Activated T-cell treated with anti-CD3 and anti-CD28 coated beads, Interleukin-2, amount 50 U/mL, for 4 hours (primary cell): ENCODE results near the gene SLC8B1. TPM values are rescaled to one million over a fixed set of nuclear protein-coding genes. Genes with fewer than 3 reads are reported as not detected.
"Not testable (repeated sequence)": the region's sequence is repeated elsewhere in the genome, so short reads cannot be mapped to it uniquely, and the experiment has no call there.

Experiments
- ATAC-seq, 2 donors: fragments of 200-7000 bp; cut with Tn5 transposase; one replicate each; pipeline ENCODE4 v1.10.0; 2021
- DNase-seq: peaks from one replicate; pipeline ENCODE4 v3.0.0-alpha.2; 2020
- H3K27me3 Mint-ChIP-seq: one replicate; pipeline ENCODE4 v1.8.0; 2021; ENCODE audit warnings: low read depth, mixed read lengths
- H3K36me3 Mint-ChIP-seq: one replicate; pipeline ENCODE4 v1.8.0; 2022; ENCODE audit warnings: mixed read lengths; ENCODE audit not compliant: insufficient read depth
- H3K4me1 Mint-ChIP-seq: one replicate; pipeline ENCODE4 v1.8.0; 2021; ENCODE audit warnings: low read depth, mixed read lengths
- H3K4me3 Mint-ChIP-seq: one replicate; pipeline ENCODE4 v1.8.0; 2021; ENCODE audit warnings: mild to moderate bottlenecking, moderate library complexity, mixed read lengths
- H3K9me3 Mint-ChIP-seq: one replicate; pipeline ENCODE4 v1.8.0; 2021; ENCODE audit warnings: mixed read lengths
- total RNA-seq, 3 donors: library from RNA; stranded (reverse); gene quantifications; one replicate each; pipeline ENCODE4 v1.2.1, GENCODE V29; 2021

Gene SLC8B1
- total RNA-seq, 3 donors from 2014 or later = 12.4 to 14.7 (median 13.6) TPM

DNA sequence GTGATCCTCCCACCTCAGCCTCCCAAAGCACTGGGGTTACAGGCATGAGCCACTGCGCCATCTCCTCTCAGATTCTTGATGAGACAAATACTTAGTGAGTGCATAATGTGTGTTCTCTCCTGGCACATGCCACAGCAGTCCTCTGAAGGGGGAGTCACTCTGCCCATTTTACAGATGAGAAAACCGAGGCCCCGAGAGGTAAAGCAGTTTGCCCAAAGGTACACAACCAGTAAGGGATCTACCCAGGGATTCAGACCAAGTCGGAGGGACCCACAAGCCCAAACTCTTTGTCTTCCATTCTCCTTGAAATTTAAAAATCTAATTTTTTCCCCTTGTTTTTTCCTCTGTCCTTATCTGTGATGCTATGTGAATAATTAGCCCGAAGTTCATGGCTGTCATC lies 29.8 kb upstream of the SLC8B1 start:
- DNase-seq (no peak), ATAC-seq (no peak)
- no peaks in the 10 kb centered on the region for H3K27me3 Mint-ChIP-seq
- peaks cover 9% of the 10 kb centered on the region for H3K36me3 Mint-ChIP-seq
- H3K4me3 Mint-ChIP-seq = no peak overlapping the region
- no peaks in the 10 kb centered on the region for H3K9me3 Mint-ChIP-seq
- peaks cover 5% of the 10 kb centered on the region for H3K4me1 Mint-ChIP-seq

DNA sequence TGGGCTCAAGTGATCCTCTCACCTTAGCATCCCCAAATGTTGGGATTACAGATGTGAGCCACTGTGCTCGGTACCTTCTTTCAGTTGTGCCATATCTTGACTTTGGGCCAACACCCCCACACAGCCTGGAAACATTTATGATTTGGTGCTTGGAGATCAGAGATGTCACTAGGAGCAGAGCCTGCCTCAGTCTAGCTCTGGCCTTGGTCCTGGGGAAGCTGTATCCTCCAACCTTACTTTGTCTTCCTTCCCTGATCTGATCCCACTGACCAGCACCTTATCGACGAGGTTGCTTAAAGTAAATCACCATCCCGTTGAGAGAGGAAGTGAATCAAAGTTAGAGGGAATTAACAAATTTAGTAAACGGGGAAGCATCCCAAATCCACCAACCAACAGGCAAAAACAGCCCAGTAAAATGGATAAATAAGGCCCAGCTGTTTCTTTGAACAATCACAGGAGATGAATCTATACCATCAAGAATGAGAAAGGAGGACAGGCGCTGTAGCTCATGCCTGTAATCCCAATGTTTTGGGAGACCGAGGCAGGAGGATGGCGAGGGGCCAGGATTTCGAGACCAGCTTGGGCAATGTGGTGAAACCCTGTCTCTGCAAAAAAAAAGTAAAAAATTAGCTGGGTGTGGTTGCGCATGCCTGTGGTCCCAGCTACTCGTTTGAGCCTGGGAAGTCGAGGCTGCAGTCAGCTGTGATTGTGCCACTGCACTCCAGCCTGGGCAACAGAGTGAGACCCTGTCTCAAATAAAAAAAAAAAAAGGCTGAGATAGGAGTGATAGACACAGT lies 26.9 kb upstream of the SLC8B1 start:
- no peak for ATAC-seq
- Mint-ChIP-seq H3K9me3 (no peaks in the 10 kb centered on the region), H3K4me3 (no peak overlapping the region), H3K4me1 (peaks cover 12% of the 10 kb centered on the region), H3K27me3 (no peaks in the 10 kb centered on the region), H3K36me3 (peaks cover 7% of the 10 kb centered on the region)
- no peak for DNase-seq

DNA sequence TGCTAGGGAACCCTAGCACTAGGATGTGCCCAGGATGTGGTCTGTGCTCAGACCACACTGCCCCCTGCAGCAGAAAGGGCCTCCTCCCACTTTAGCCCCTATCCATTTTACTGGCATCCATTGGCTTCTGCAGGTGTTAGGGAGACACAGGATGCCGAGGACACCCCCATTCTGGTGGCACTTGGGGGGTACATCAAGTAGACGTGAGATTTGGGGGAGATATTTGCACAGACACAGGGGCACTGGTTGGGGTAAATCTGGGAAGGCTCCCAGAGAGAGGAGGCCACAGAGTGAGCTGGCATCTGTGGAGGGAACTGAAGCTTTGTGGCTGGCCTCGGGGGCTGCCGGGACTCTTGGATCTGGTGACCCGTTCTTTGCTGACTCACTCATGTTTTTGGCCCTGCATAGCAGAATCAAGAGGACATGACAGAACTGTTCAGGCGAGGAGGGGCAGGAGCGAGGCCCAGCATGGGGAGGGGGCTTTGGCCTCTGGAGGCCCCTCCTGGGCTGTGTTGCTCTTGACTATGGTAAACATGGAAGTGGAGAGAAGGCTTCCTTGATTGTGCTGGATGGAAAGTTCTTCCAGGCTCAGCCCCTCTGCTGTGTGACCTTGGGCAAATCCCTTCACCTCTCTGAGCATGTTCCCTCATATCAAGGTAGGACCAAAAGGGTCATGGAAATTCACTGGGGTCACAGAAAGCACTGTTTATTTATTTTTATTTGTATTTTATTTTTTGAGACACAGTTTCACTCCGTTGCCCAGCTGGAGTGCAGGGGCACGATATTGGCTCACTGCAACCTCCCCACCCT lies 25.2 kb upstream of the SLC8B1 start:
- ATAC-seq = no peak
- peaks cover 1% of the 10 kb centered on the region for H3K36me3 Mint-ChIP-seq
- no peak for DNase-seq
- no peaks in the 10 kb centered on the region for H3K27me3 Mint-ChIP-seq
- peak overlapping the region; percentile 87 for H3K4me3 Mint-ChIP-seq
- no peaks in the 10 kb centered on the region for H3K9me3 Mint-ChIP-seq
- H3K4me1 Mint-ChIP-seq = peaks cover 12% of the 10 kb centered on the region

DNA sequence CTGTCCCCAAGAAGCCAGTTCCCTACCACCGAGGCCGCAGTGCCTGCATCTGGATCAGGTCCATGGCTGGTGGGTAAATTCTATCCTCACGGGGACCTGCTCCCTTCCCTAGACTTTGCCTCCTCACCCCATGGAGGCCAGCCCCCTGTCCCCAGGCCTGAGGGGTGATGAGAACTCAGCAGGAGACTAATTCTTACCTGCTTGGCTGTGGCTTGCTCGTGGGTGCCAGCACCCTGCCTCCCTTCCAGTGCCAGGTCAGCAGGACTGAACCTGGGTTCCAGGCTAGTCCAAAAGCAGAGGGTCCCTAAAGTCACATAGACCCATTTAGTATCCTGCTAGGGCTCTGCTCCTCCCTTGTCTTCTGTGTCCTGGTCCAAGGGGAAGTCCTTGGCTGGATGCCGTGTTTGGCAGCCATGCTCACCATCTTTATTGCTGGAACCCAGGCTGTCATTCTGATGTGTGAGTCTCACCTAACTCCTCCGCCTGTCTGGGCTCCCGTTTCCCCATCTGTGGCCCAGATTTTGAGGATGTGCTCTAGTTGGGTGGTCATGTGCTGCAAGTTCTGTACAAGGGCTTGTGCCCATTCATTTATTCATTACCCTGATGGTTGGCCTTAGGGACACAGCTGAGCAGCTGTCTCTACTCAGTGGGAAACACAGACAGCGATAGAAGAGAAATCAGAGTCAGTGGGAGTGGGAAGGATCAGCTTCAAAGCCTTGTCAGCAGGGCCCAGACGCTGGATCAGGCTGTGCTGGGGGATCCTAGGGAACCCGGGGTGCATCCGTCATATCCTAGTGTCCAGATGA lies 24.4 kb upstream of the SLC8B1 start:
- Mint-ChIP-seq H3K27me3 (no peaks in the 10 kb centered on the region), H3K9me3 (no peaks in the 10 kb centered on the region), H3K36me3 (no peaks in the 10 kb centered on the region), H3K4me1 (peaks cover 12% of the 10 kb centered on the region), H3K4me3 (peak overlapping the region; percentile 87)
- DNase-seq (no peak), ATAC-seq (no peak)

DNA sequence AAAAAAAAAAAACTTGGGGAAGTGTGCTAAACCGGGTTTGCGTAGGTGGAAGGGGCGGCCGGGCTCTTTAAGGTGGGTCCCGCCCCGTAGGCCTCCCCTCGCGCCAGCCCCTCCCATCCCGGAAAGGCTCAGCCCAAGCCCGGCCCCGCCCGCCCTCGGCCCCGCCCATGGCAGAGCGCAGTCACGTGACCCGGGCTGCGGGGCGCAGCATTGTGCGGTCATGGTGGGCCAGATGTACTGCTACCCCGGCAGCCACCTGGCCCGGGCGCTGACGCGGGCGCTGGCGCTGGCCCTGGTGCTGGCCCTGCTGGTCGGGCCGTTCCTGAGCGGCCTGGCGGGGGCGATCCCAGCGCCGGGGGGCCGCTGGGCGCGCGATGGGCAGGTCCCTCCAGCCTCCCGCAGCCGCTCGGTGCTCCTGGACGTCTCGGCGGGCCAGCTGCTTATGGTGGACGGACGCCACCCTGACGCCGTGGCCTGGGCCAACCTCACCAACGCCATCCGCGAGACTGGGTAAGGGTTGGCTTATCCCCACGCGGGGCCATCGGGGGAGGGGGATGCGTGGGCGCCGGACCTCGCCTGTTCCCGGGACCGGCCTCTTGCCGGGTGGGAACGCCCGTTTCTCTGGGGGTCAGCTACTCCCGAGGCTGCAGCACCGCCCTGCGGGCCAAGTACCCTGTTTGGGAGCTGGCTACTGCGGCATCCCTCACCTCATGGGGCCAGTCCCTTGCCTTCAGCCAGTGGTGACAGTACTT lies 23.6 kb upstream of the SLC8B1 start, which contains the start of gene PLBD2:
PLBD2 (plus strand) TSS at position 207 of the 752 bp plus-strand sequence; CDS start at position 221, 14 bp downstream.
- Mint-ChIP-seq H3K4me3 (peak within 1 kb of the TSS; percentile 87), H3K4me1 (peaks cover 12% of the 10 kb centered on the region), H3K9me3 (no peaks in the 10 kb centered on the region), H3K36me3 (no peaks in the 10 kb centered on the region), H3K27me3 (no peaks in the 10 kb centered on the region)
- DNase-seq = peak; percentile 93
- ATAC-seq = peak; percentile 97 to 99

DNA sequence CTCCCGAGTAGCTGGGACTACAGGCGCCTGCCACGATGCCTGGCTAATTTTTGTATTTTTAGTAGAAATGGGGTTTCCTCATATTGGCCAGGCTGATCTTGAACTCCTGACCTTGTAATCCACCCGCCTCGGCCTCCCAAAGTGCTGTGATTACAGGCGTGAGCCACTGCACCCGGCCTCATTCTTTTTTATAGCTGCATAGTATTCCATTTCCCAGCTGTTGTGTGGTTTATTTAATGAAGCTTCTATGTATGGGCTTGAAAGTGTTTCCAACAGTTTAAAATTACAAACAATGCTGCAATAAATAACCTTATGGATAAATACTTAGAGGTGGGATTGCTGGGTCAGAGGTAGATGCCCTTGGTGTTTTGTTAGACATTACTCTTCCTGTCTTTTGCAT lies 19.3 kb upstream of the SLC8B1 start:
- not testable (repeated sequence) for H3K9me3 Mint-ChIP-seq, H3K36me3 Mint-ChIP-seq, DNase-seq, ATAC-seq, H3K4me1 Mint-ChIP-seq, H3K4me3 Mint-ChIP-seq, H3K27me3 Mint-ChIP-seq

DNA sequence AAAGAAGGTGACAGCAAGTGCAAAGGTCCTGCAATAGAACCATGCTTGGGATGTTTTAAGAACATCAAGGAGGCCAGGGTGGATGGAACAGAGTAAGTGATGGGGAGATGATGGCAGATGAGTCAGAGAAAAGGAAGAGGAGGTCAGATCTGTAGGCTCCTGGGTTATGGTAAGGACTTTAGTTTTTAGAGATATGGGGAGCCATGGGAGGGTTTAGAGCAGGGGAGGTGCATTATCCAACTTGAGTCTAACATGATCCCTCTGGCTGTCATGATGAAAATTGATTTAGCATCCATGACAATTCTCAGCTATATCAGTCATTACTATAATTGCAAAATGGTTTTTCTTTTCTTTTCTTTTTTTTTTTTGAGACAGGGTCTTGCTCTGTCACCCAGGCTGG lies 16.2 kb upstream of the SLC8B1 start:
- Mint-ChIP-seq H3K27me3 (peaks cover 7% of the 10 kb centered on the region), H3K36me3 (no peaks in the 10 kb centered on the region), H3K4me1 (no peaks in the 10 kb centered on the region), H3K4me3 (no peak overlapping the region), H3K9me3 (no peaks in the 10 kb centered on the region)
- no peak for ATAC-seq
- DNase-seq = no peak

DNA sequence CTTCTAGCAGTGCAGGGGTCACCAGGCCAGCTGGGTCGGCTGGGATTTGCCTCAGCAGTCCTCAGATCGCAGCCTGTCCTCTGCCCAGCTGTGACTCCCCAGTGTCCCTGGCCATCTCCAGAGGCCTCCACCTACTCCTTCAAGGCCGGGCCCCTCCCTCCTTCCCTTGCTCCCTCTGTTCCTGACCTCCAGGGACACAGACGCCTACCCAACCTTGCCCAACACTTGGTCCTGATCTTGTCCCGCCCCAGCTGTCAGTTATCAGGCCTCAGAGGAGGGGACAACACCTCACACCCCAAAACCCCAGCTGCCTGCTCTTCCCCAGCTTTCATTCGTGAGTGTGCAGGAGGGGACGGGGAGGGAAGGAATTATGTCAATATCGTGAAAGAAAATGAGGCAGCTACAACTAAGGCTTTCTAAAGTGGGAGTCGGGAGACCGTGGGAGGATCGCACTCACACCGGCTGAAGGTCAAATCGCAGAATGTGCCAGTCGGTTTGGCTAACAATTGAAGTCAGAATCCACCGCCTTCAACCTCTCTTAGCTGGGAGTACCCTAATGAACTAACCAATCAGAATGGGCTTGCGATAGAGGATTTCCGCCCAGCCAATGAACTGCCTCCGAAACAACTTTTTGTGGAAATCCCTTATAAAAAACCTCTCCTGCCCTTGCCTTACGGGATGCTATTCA lies 14.1 kb upstream of the SLC8B1 start:
- Mint-ChIP-seq H3K27me3 (peaks cover 7% of the 10 kb centered on the region), H3K9me3 (no peaks in the 10 kb centered on the region), H3K36me3 (no peaks in the 10 kb centered on the region), H3K4me3 (no peak overlapping the region), H3K4me1 (no peaks in the 10 kb centered on the region)
- ATAC-seq (no peak), DNase-seq (no peak)

DNA sequence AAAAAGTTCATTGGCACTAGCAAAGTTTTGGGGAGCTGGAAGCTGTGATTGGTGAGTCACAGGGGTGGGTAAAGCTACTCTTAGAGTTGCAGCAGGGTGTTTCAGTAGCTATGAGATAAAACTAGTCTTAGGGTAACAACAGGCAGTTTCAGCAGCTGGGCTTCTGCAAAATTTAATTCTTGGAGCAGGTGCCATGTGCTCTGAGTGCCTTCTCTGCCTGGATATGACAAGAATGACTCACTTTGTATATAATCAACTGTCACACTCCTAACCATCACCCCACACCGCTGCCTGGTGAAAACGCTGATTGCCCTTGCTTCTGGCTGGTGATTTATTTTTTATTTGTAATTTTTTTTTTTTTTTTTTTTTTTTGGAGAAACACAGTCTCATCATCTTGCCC lies 13.0 kb upstream of the SLC8B1 start:
- H3K27me3 Mint-ChIP-seq = peaks cover 7% of the 10 kb centered on the region
- no peaks in the 10 kb centered on the region for H3K36me3 Mint-ChIP-seq
- DNase-seq (no peak), ATAC-seq (no peak)
- H3K4me1 Mint-ChIP-seq = no peaks in the 10 kb centered on the region
- H3K4me3 Mint-ChIP-seq = no peak overlapping the region
- no peaks in the 10 kb centered on the region for H3K9me3 Mint-ChIP-seq

DNA sequence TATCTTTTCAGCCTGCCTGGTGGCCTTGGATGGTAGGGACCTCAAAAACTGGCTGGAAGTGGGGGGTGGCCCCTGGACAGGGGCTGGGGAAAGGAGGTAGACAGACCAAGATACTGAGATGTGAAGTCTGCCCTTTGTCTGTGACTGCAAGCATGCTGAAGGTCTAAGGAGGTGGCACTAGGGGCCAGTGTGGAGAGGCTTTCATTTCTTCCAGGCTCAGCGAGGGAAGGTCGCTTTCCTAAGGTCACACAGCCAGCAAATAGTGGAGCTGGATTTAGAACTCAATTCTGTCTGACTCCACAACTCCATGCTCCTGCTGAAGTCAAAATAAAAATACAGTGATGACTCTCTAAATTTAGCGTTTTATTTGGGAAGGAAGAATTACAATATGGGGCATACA lies 12.2 kb upstream of the SLC8B1 start:
- no peaks in the 10 kb centered on the region for H3K9me3 Mint-ChIP-seq
- H3K4me1 Mint-ChIP-seq = no peaks in the 10 kb centered on the region
- no peaks in the 10 kb centered on the region for H3K36me3 Mint-ChIP-seq
- ATAC-seq = no peak
- no peak for DNase-seq
- peaks cover 6% of the 10 kb centered on the region for H3K27me3 Mint-ChIP-seq
- no peak overlapping the region for H3K4me3 Mint-ChIP-seq

DNA sequence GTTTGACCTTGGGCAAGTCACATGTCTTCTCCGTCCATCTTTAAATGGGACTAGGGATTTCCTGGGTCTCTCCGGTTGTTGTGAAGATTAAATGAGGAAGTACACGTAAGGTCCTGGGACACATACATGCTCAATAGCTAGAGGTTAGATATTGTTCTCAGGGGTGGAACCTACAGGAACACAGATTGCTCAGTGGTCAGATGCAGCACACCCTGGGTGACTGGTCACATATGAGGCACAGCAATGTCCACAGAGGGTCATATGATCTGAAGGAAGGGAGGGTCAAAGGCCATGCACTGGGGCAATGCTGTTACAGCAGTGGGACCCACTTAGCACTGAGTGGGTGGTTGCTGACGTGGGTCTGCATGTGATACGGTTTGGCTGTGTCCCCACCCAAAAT lies 11.4 kb upstream of the SLC8B1 start:
- no peak overlapping the region for H3K4me3 Mint-ChIP-seq
- H3K36me3 Mint-ChIP-seq = no peaks in the 10 kb centered on the region
- DNase-seq = no peak
- no peak for ATAC-seq
- H3K27me3 Mint-ChIP-seq = peaks cover 6% of the 10 kb centered on the region
- no peaks in the 10 kb centered on the region for H3K4me1 Mint-ChIP-seq
- H3K9me3 Mint-ChIP-seq = no peaks in the 10 kb centered on the region

DNA sequence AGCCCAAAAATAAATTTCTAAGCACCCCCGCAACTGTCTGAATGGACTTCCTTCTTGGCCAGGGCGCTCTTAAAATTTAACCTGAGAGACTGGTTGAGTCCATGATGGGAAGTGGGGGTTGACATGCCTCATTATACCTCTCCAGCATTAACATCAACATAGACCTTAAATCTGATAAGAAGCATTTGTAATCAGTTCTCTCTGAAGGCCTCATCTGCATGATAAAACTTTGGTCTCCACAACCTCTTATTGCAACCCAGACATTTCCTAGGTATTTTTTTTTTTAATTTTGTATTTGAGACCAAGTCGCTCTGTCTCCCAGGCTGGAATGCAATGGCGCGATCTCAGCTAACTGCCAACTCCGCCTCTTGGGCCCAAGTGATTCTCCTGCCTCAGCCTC lies 10.4 kb upstream of the SLC8B1 start:
- ATAC-seq = no peak
- H3K4me3 Mint-ChIP-seq = no peak overlapping the region
- no peak for DNase-seq
- H3K36me3 Mint-ChIP-seq = no peaks in the 10 kb centered on the region
- H3K4me1 Mint-ChIP-seq = no peaks in the 10 kb centered on the region
- H3K27me3 Mint-ChIP-seq = peaks cover 6% of the 10 kb centered on the region
- no peaks in the 10 kb centered on the region for H3K9me3 Mint-ChIP-seq

DNA sequence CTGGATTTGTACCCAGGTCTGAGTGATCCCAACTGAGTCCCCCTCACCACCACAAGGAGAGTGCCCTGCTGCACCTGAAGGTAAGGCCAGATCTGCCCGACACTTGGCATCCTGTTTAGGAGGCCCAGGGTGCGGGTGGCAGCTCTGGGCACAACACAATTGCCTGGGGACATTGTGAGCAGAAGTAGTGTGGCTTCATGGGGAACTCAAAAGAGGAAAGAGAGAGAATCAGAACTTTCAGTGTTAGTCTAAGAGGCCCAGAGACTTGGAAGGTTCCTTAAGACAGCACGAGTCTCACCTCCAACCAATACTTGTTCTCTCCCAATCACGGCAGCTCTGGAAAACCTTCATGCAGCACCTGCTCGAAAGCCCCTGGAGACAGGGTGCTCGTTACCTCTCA lies 6.6 kb upstream of the SLC8B1 start:
- DNase-seq (no peak), ATAC-seq (no peak)
- H3K36me3 Mint-ChIP-seq = no peaks in the 10 kb centered on the region
- no peak overlapping the region for H3K4me3 Mint-ChIP-seq
- no peaks in the 10 kb centered on the region for H3K4me1 Mint-ChIP-seq
- no peaks in the 10 kb centered on the region for H3K27me3 Mint-ChIP-seq
- H3K9me3 Mint-ChIP-seq = no peaks in the 10 kb centered on the region
